ENCODE data around the gene SLC9A2. TPM values are rescaled to one million over a fixed set of nuclear protein-coding genes. Genes with fewer than 3 reads are reported as not detected.
A peak's percentile ranks its signal among the peaks of the same experiment; 100 is the strongest.

SLC9A2 gene
- polyA plus RNA-seq, 1 donor = 8.0 TPM

DNA sequence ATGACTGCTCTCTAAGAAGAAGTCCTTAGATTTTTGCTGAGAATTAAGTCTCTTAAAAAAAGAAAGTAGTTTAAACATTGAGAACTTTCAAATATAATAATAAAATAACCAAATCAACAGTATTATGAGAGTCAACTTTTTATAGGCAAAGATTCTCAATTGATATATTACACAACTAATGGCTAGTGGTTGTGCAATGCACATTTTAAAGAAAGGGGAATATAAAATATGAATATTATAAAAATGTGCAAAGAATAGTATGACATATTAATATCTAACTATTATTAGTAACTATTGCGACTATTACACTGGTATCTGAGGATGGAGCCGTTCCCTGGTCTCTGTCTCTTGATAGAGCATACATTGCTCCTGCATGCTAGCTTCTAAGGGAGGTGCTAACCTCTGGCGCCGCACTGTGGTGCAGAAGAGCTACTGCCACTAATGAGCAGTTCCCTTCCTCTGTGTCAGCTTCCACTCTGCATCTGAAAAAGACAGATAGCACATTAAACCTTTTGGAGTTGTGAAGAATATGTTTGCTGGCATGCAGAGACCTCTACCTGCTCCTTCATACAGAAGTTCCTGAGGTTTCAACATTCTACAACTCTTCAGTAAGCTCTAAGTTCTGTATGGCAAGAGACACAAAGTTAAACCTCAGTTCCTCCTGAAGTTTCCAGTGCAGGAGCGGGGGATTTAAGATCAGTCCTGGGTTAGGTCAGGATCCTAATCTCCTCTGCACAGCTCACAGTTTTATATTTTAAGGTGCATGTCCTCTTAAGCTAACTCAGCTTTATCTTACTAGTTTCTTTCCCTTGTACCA lies 3.5 kb upstream of the SLC9A2 start:
- DNase-seq = no peak

GRCh38 chr2:102618452-102619413 lies 620 bp upstream of the SLC9A2 start:
- no peak for DNase-seq

- DNase-seq = no peak
Measured at GRCh38 chr2:102620332-102620731, 979 bp downstream of the SLC9A2 start.

DNA sequence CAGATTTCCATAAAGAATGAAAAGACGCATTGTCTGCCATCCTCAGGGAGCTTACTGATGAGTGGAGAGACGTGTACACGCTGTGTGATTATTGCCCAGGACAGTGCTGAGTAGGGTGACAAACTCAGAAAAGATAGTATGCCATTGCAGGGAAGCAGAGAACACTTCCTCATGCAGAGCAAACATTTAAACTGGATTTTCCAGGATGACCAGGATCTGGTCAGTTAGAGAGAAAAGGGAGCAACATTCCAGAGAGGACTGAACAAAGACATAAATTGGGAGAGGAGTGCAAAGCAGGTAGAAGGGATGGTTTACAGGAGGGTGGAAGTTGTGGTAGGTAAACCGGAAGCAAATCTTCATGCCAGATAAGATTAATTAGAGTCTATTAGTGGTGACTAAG lies 2.3 kb downstream of the SLC9A2 start:
- DNase-seq = no peak

DNA sequence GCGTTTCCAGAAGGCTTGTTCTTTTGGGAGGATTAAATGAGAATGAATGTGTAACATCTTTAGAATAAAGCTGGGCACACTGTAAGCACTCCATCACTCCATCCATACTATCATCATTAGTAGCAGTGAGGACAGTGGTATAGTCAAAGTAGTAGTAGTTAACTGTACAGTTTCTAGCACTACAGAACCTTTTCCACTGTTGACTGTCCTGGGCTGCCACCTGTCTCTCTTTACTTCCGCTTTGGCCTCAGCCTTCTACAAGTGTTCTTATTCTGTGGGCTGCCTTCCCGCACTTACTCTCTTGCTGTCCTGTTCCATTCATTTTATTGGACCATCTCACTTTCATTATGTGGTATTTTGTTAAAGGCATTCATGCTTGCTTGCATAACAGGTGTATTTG lies 3.3 kb downstream of the SLC9A2 start:
- no peak for DNase-seq

DNA sequence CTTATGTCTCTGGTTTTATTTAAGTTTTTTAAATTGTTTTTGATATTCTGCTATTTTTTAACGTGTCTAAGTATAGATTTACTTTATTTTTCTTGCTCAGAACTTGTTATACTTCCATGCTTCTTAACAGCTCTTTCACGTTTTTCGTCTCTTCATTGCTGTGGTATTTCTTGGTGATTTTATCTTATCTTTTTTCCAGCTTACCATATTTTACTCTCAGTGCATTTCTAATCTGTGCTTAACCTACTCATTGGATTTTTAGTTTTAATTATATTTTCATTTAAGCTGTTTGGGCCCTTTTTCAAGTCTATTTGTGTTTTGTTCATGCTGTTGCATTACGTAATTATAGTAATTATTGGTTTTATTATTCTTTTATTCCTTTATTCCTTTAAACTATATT lies 11.1 kb downstream of the SLC9A2 start:
- DNase-seq = no peak

GRCh38 chr2:102632380-102633175 lies 13.2 kb downstream of the SLC9A2 start:
- DNase-seq = no peak

GRCh38 chr2:102634831-102635241 lies 15.5 kb downstream of the SLC9A2 start:
- DNase-seq = no peak

DNA sequence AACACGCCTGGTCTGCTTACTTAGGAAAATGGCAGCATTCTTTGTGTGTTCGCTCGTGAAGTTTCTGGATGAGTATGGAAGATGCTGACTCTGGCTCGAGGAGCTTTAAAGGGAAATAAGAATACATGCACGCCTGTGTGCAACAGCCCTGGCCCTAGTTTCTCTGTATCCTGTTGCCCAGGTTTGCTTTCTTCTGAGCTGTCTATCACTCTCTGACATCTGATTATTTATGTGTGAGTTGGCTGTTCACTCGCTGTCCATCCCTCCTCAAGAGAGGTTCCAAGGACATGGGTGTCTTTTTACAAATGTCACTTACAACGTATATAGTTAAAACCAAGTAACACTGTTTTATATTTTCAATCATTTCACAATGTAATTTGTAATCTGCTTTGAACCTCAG lies 16.0 kb downstream of the SLC9A2 start:
- DNase-seq = no peak

GRCh38 chr2:102636283-102636907 lies 17.0 kb downstream of the SLC9A2 start:
- DNase-seq = no peak

DNA sequence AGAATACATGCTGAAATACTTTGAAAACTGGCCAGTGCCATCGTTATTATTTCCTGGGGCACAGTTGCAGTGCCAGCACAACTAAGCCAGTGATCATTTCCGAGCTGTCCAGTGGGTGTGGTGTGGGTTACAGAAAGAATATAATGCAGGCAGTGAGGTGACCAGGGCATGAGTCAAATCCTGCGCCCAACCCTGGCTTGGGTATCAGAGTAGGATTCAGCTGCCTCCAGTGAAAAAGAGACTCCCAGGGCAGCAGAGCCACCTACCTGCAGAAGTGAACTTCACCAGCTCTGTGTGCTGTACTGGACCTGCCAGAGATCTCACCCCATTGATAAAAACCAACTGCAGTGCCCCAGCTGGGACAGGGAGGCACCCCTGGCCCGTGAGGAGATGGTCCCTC lies 18.0 kb downstream of the SLC9A2 start:
- no peak for DNase-seq

GRCh38 chr2:102639429-102639828 lies 20.1 kb downstream of the SLC9A2 start:
- DNase-seq = no peak

DNA sequence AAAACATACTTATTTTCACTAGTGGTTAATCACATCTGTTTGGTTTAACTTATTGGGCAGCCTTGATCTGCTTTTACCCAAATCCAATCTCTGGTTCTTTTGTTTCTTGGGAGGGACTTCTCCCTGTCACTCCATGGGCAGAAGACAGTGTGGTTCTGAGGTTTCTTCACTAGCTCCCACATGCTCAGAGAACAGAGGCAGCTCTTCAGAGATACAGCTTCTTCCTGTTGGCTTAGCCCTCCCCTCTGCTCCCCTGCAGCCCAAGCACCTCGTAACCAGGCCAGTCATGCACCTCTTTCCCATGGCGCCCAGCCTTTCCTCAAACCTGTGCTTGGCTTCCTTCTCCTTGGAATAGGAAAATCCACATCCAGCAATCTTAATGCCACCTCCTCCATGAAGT lies 32.8 kb downstream of the SLC9A2 start:
- DNase-seq = no peak

DNA sequence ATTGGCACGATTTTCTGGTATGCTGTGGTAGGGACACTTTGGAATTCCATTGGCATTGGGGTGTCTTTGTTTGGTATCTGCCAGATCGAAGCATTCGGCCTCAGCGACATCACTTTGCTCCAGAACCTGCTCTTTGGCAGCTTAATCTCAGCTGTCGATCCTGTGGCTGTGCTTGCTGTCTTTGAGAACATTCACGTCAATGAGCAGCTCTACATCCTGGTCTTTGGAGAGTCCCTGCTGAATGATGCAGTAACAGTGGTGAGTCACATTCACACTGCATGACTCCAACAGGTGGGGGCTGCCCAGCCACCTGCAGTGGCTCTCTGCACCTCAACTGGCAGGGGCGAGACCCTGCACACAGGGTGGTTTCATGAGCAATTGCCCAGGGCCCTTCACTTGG lies 38.4 kb downstream of the SLC9A2 start:
- no peak for DNase-seq

DNA sequence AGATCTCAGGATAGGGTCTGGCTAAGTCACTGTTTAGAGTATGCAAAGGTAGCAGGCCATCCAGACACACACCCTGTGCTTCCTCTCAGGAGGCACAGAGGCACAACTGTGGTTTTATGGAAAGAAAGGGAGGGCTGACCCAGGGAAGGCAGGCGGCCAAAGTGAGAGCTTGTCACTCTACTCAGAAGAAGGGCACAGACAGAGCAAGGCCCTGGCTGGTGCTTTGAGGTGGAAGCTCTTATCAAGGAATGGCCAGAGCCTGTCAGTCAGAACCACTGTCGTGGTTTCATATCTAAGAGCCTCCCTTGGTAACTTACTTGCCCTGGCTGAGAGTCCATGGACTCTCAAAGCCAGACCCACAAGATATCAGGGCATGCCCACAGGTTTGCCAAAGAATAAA lies 40.7 kb downstream of the SLC9A2 start:
- no peak for DNase-seq

GRCh38 chr2:102660574-102660973 lies 41.2 kb downstream of the SLC9A2 start:
- DNase-seq = no peak

- peak; percentile 18 for DNase-seq
Measured at GRCh38 chr2:102661846-102662245, 42.5 kb downstream of the SLC9A2 start.

GRCh38 chr2:102662833-102663232 lies 43.5 kb downstream of the SLC9A2 start:
- no peak for DNase-seq

DNA sequence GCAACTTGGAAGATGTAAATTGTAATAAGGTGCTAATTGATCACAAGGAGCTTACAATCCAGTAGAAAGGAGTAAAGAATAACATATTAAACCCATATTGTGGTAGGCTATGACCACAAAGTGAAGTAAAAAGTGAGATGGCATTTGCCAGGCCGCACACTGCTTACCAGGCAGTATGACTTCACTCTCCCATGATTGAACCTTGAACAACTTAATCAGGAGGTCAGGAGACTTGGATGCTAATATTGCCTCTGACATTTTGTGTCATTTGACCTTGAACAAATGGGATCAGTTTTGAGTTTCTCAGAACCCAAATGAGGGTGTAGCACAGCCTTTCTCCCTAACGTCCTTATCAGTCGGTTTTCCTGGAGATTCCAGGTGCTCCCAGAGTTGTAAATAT lies 44.0 kb downstream of the SLC9A2 start:
- no peak for DNase-seq

DNA sequence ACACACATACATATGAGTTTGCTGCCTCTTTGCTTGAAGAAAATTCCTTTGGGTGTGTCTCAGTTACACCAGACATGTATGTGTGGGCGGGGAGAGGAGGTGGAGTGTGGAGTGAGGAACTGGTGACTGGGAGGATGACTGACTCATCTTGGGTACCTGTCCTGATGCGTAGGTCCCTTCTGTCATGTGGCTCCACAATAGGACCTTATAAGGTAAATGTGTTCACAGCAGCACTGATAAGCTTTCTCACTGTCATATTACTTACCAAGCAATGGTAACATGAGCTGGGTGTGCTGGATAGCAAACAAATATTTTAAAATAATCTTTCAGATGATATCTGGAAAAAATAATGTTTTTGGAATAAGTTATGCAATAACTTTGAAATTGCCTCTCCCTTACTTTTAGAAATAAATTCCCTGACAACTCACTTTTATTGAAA lies 45.1 kb downstream of the SLC9A2 start:
- DNase-seq = no peak

GRCh38 chr2:102667072-102667471 lies 47.7 kb downstream of the SLC9A2 start:
- DNase-seq = no peak

GRCh38 chr2:102668171-102668570 lies 48.8 kb downstream of the SLC9A2 start:
- no peak for DNase-seq
